ENCODE results near the gene TBC1D17.

The TBC1D17 gene

DNA sequence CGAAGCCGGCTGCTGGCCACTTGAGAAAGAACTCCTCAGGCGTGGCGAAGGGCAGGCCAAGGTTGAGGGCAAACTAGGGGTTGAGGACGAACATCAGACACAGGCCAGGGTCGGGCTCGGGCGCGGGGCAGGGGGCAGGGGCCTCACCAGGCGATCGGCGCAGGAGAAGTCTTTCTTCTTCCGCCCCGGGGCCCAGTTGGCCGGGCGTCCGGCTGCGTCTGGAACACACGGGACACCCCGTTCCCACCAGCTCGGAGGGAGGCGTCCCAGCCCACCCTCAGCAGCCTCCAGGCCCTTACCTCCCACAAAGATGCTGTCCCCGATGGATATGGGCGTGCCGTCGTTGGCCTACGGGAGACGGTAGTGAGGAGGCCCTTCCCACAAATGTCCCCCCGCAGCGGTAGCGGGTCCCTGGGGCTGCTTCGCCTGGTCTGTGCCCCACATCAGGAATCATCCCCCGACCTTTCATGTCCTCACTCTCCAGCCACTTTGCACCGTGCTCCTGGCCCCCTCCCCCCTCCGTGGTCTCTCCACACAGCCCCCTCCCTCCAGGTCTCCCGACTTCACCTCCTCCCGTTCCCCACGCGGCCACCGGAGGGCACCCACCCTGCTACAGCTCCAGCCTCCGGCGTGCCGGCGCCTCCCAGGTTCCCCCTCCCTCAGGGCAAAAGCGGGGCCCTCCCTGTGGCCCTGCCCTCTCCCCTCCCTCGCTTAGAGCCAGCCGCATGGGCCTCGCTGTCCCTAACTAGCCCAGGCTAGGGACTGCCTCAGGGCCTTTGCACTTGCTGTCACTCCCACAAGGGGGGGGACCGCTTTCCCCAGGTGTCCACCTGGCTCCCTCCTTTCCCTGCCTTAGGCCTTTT, 14.9 kb upstream of the TBC1D17 start:
- peak overlapping the region; percentile 81 for H3K27ac ChIP-seq
- TF ChIP-seq ZFX (IDR thresholded peaks at IDR 0.05) = no peak
- TF ChIP-seq, protein P1, sequence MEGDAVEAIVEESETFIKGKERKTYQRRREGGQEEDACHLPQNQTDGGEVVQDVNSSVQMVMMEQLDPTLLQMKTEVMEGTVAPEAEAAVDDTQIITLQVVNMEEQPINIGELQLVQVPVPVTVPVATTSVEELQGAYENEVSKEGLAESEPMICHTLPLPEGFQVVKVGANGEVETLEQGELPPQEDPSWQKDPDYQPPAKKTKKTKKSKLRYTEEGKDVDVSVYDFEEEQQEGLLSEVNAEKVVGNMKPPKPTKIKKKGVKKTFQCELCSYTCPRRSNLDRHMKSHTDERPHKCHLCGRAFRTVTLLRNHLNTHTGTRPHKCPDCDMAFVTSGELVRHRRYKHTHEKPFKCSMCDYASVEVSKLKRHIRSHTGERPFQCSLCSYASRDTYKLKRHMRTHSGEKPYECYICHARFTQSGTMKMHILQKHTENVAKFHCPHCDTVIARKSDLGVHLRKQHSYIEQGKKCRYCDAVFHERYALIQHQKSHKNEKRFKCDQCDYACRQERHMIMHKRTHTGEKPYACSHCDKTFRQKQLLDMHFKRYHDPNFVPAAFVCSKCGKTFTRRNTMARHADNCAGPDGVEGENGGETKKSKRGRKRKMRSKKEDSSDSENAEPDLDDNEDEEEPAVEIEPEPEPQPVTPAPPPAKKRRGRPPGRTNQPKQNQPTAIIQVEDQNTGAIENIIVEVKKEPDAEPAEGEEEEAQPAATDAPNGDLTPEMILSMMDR (conservative IDR thresholded peaks at IDR 0.05) = no peak; the same call in 1 of the 2 replicates

- no peak for TF ChIP-seq ZFX (IDR thresholded peaks at IDR 0.05)
- TF ChIP-seq, protein P1 (conservative IDR thresholded peaks at IDR 0.05) = no peak
- no peak overlapping the region for H3K27ac ChIP-seq
Measured at GRCh38 chr19:49863254-49863934, 14.1 kb upstream of the TBC1D17 start.

DNA sequence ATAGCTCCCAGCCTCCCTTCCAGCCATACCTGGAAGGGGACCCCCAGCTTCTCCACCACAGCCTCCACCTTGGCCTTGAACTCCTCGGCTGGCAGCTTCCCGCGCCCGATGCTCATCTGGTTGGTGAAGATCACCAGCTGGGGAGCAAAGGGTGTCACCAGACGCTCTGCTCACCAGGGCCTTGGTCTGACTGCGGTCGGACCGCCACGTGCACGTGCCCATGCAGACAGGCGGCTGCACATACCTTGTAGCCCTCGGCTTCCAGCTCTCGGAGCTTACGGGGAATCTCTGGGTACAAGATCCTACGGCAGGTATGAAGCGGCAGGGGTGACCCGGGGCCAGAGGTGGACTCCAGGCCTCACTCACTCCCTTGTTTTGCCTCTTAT, 13.6 kb upstream of the TBC1D17 start:
- no peak for TF ChIP-seq ZFX (IDR thresholded peaks at IDR 0.05)
- TF ChIP-seq, protein P1 (conservative IDR thresholded peaks at IDR 0.05) = no peak
- no peak overlapping the region for H3K27ac ChIP-seq

- H3K27ac ChIP-seq = peak overlapping the region; percentile 96; the same call in 1 of the 2 replicates
- TF ChIP-seq, protein P1 (conservative IDR thresholded peaks at IDR 0.05) = no peak
- TF ChIP-seq ZFX (IDR thresholded peaks at IDR 0.05) = no peak
Measured at GRCh38 chr19:49864890-49865289, 12.6 kb upstream of the TBC1D17 start.

DNA sequence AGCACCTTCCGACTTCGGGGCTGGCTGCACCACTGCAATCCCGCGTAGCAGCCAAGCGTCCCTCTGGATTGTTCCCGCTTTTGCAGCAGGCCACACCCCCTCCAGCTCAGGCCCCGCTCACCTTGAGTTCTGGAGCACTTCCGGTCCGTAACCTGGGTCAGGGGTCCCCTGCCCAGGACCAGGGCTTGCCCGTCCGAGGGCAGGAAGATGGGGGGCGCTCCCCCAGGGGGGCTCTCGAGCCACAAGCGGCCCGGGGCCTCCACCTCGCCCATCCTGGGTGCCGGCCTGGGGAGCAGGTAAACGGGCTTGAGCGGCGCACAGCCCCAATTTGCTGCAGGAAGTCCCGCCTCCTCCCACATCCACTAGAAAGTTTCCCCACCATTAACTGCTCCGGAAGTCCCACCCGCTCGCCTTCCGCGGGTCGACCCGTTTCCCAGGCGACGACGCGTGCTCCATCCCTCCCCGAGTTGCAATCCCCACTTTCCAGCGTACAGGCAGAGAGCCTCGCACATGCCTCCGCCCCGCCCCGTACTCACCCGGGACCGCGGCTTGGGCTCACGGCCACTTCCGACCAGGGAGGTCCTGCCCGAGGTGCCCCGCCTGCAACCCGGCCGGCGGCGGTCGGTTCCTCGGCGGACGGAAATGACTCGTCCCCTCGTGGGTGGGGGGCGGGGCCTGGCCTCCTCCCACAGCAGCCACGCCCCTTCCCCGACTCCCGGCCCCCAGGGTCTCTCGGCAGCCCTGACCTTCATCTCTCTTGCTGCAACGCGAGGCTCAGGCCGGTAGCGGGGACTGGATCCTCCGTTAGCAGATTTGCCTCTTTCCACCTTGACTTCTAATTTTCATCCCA, 10.3 kb upstream of the TBC1D17 start, which contains the start of gene PNKP:
PNKP (minus strand) TSS at position 644 of the 850 bp plus-strand sequence; CDS start at position 272, 372 bp downstream.
- H3K27ac ChIP-seq = peak within 1 kb of the TSS; percentile 96
- TF ChIP-seq, protein P1 (conservative IDR thresholded peaks at IDR 0.05) = no peak
- TF ChIP-seq ZFX (IDR thresholded peaks at IDR 0.05) = peak; percentile 64; the same call in 1 of the 2 replicates

- H3K27ac ChIP-seq = peak overlapping the region; percentile 96
- TF ChIP-seq, protein P1 (conservative IDR thresholded peaks at IDR 0.05) = no peak
- no peak for TF ChIP-seq ZFX (IDR thresholded peaks at IDR 0.05)
Measured at GRCh38 chr19:49869009-49869483, 8.5 kb upstream of the TBC1D17 start.

All from C4-2B (cell line).